A673 (cell line): ENCODE results near the gene ACAP1. TPM values are rescaled to one million over a fixed set of nuclear protein-coding genes. Genes with fewer than 3 reads are reported as not detected.
A peak's percentile ranks its signal among the peaks of the same experiment; 100 is the strongest.

Experiments
- BruUV-seq: library from RNA; stranded (reverse); fragments of 400-500 nt; replicated peaks from 2 replicates; lab custom pipeline; 2021; lab: Mats Ljungman, UMichigan
- CTCF ChIA-PET: fragments of 300-600 bp; sonication (Branson Sonifier 250); formaldehyde crosslinking; loops from one replicate; lab custom pipeline; 2022; ENCODE audit warnings: antibody characterized with exemption; lab: Charles Lee
- POLR2A ChIA-PET: fragments of 300-600 bp; sonication (Branson Sonifier 250); formaldehyde crosslinking; loops from one replicate; lab custom pipeline; 2022; ENCODE audit warnings: antibody characterized with exemption; ENCODE audit not compliant: low non-redundant PET; lab: Charles Lee
- DNase-seq: peaks from one replicate; pipeline ENCODE4 v3.0.0-alpha.2; 2015; ENCODE audit warnings: low spot score
- H3K27ac ChIP-seq: fragments of 200-600 bp; sonication (generic); 2 replicates; pipeline ENCODE4 v1.5.1; 2016; ENCODE audit warnings: mixed run types, low read depth, mild to moderate bottlenecking, mixed read lengths, antibody characterized with exemption, low read length; ENCODE audit not compliant: poor library complexity, severe bottlenecking
- H3K27me3 ChIP-seq: fragments of 200-600 bp; sonication (generic); replicated peaks from 2 replicates; pipeline ENCODE4 v1.6.1; 2017; ENCODE audit warnings: mixed run types, low read depth, mild to moderate bottlenecking, mixed read lengths, antibody characterized with exemption, low read length; ENCODE audit not compliant: insufficient read depth, poor library complexity
- H3K36me3 ChIP-seq: fragments of 200-600 bp; sonication (generic); 2 replicates; pipeline ENCODE4 v1.6.1; 2016; ENCODE audit warnings: mixed run types, mild to moderate bottlenecking, mixed read lengths, antibody characterized with exemption, low read length; ENCODE audit not compliant: insufficient read depth, poor library complexity, severe bottlenecking
- H3K4me1 ChIP-seq: fragments of 200-600 bp; sonication (generic); 2 replicates; pipeline ENCODE4 v1.6.1; 2017; ENCODE audit warnings: mixed run types, mild to moderate bottlenecking, mixed read lengths, antibody characterized with exemption, low read length; ENCODE audit not compliant: insufficient read depth, poor library complexity, severe bottlenecking
- H3K4me3 ChIP-seq: fragments of 200-600 bp; sonication (generic); 2 replicates; pipeline ENCODE4 v1.5.1; 2016; ENCODE audit warnings: low read depth, mixed run types, mild to moderate bottlenecking, mixed read lengths, low read length; ENCODE audit not compliant: poor library complexity, severe bottlenecking
- H3K9me3 ChIP-seq: fragments of 200-600 bp; sonication (generic); 2 replicates; pipeline ENCODE4 v1.6.1; 2016; ENCODE audit warnings: mixed run types, low read depth, mild to moderate bottlenecking, mixed read lengths, antibody characterized with exemption, low read length; ENCODE audit not compliant: poor library complexity, severe bottlenecking
- EZH2 ChIP-seq: fragments of 200-600 bp; sonication (generic); IDR thresholded peaks from 2 replicates; pipeline ENCODE4 v1.6.1; 2017; ENCODE audit warnings: borderline replicate concordance, low read depth, mild to moderate bottlenecking, mixed read lengths, antibody characterized with exemption, low read length; ENCODE audit not compliant: poor library complexity, severe bottlenecking
- intact Hi-C: fragments of 100-400 bp; cut with micrococcal nuclease; formaldehyde crosslinking; loops from one replicate; pipeline ENCODE4 v1.10.0; 2022; ENCODE audit not compliant: unreplicated experiment
- total RNA-seq: library from RNA; stranded (reverse); gene quantifications from 2 replicates; pipeline ENCODE4 v1.2.3, GENCODE V29; 2021
- TF ChIP-seq, protein P1 (sequence below): fragments of 300-800, 200-600 bp; sonication (generic); conservative IDR thresholded peaks from 2 replicates; pipeline ENCODE4 v1.5.1; 2017; ENCODE audit warnings: low read depth, mild to moderate bottlenecking, antibody characterized with exemption, low read length, moderate library complexity, mixed read lengths

Gene ACAP1
- total RNA-seq, 1 experiment from 2014 or later, result 1.1 TPM

- peaks cover 3% of the 10 kb centered on the region for H3K4me1 ChIP-seq
- no peak for DNase-seq
- H3K36me3 ChIP-seq, result peaks cover under 1% of the 10 kb centered on the region
- POLR2A ChIA-PET, result interaction anchor here (0.7 kb wide), 1 partner anchor 61 kb away, joined by 10 read pairs; no protein-coding TSS in a partner anchor
- CTCF ChIA-PET, result no interaction called here
- H3K27ac ChIP-seq, result no peak overlapping the region
- intact Hi-C loops, result no loop called here
- H3K4me3 ChIP-seq, result no peak overlapping the region
- no TSS peak for BruUV-seq
- H3K9me3 ChIP-seq, result no peaks in the 10 kb centered on the region
- no peaks in the 10 kb centered on the region for H3K27me3 ChIP-seq
- no peak for TF ChIP-seq EZH2
- TF ChIP-seq, protein P1, sequence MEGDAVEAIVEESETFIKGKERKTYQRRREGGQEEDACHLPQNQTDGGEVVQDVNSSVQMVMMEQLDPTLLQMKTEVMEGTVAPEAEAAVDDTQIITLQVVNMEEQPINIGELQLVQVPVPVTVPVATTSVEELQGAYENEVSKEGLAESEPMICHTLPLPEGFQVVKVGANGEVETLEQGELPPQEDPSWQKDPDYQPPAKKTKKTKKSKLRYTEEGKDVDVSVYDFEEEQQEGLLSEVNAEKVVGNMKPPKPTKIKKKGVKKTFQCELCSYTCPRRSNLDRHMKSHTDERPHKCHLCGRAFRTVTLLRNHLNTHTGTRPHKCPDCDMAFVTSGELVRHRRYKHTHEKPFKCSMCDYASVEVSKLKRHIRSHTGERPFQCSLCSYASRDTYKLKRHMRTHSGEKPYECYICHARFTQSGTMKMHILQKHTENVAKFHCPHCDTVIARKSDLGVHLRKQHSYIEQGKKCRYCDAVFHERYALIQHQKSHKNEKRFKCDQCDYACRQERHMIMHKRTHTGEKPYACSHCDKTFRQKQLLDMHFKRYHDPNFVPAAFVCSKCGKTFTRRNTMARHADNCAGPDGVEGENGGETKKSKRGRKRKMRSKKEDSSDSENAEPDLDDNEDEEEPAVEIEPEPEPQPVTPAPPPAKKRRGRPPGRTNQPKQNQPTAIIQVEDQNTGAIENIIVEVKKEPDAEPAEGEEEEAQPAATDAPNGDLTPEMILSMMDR, result no peak
These were observed 32.1 kb upstream of the ACAP1 start for GRCh38 chr17:7304179-7304578.

- Histone ChIP-seq H3K27me3 (no peaks in the 10 kb centered on the region), H3K4me1 (peaks cover 19% of the 10 kb centered on the region), H3K4me3 (peak within 1 kb of the TSS; percentile 94), H3K9me3 (no peaks in the 10 kb centered on the region), H3K36me3 (peaks cover 28% of the 10 kb centered on the region), H3K27ac (peak within 1 kb of the TSS; percentile 99)
- ChIA-PET POLR2A (interaction anchor here (0.6 kb wide), 1 partner anchor 379 kb away, joined by 4 read pairs; no protein-coding TSS in a partner anchor), CTCF (no interaction called here)
- no peak for TF ChIP-seq EZH2
- TF ChIP-seq, protein P1, result no peak
- intact Hi-C loops, result loop anchor here (5.0 kb wide), 1 partner anchor 55 kb away; the partner anchor contains the start of genes CTDNEP1 and ELP5
- BruUV-seq, result no TSS peak
- peak; percentile 100 for DNase-seq
These were observed 29.2 kb upstream of the ACAP1 start, which contains the start of gene EIF5A for GRCh38 chr17:7306911-7307685. Gene EIF5A, plus strand, starts transcription at chr17:7307628. Its CDS starts 2,008 bp downstream, at chr17:7309636.

DNA sequence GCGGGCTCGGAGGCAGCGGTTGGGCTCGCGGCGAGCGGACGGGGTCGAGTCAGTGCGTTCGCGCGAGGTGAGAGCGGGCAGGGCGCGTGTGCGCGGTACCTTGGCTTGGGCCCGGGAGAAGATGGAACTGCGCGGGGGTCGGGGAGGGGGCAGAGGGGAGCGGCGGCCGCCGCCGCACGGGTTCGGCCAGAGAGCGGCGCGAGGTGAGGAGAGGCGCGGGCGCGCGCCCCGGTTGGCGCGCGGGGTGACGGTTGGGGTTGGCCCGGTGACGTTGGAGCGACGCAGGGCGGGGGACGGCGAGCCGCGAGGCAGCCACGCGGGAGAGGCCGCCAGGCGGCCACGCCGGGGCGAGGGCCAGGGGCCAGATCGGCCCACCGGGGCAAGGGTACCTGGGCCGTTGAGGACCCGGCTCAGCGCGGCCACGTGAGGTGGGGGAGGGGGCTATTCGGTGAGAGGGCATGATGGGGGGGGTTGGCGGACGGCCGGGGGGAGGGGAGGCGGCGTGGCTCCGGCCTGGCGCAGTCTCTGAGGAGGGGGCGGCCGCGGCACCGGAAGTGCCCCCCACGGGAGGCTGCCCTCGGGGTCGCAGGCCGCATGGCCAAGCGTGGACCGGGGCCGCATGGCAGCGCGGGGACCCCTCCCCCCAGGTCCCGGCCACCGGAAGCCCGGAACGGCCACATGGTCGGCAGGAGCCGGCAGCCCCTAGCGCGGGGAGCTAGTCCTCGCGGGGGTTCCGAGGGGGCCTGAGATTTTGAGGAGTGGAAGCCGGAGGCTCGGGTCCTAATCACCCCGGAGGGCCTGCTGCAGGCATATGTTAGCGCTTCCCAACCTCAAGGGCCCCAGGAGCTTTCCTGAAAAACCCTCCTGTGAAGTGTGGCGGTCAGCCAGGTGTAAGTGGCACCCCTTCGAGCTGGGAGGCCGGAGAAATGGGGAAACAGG, 28.4 kb upstream of the ACAP1 start:
- POLR2A ChIA-PET, result no interaction called here
- TF ChIP-seq, protein P1, result no peak
- TF ChIP-seq EZH2, result no peak
- no peaks in the 10 kb centered on the region for H3K27me3 ChIP-seq
- DNase-seq, result peak; percentile 42
- intact Hi-C loops, result loop anchor here (5.0 kb wide), 1 partner anchor 56 kb away; the partner anchor contains the start of genes CTDNEP1 and ELP5
- no peaks in the 10 kb centered on the region for H3K9me3 ChIP-seq
- peak overlapping the region; percentile 99 for H3K27ac ChIP-seq
- peaks cover 37% of the 10 kb centered on the region for H3K36me3 ChIP-seq
- peaks cover 19% of the 10 kb centered on the region for H3K4me1 ChIP-seq
- CTCF ChIA-PET, result no interaction called here
- H3K4me3 ChIP-seq, result peak overlapping the region; percentile 94
- BruUV-seq, result no TSS peak
